ENCODE measurements around the gene SRRT.
"Not testable (repeated sequence)": the region's sequence is repeated elsewhere in the genome, so short reads cannot be mapped to it uniquely, and the experiment has no call there.

Gene SRRT

GRCh38 chr7:100895956-100896731, 21.2 kb downstream of the SRRT start:
- no peak for DNase-seq

- DNase-seq = peak; percentile 35
Observed at GRCh38 chr7:100896732-100897608, 22.1 kb downstream of the SRRT start.

- DNase-seq = no peak
Observed at GRCh38 chr7:100897772-100898454, 23.0 kb downstream of the SRRT start.

- DNase-seq = no peak
Observed at GRCh38 chr7:100899432-100899831, 24.5 kb downstream of the SRRT start.

- no peak for DNase-seq
Observed at GRCh38 chr7:100900978-100901377, 26.1 kb downstream of the SRRT start.

GRCh38 chr7:100901921-100902332, 27.0 kb downstream of the SRRT start:
- DNase-seq = no peak

- DNase-seq = no peak
Observed at GRCh38 chr7:100902638-100903037, 27.7 kb downstream of the SRRT start.

GRCh38 chr7:100908512-100908911, 33.6 kb downstream of the SRRT start:
- no peak for DNase-seq

GRCh38 chr7:100910443-100910842, 35.5 kb downstream of the SRRT start:
- DNase-seq = not testable (repeated sequence)

GRCh38 chr7:100911484-100911883, 36.6 kb downstream of the SRRT start:
- DNase-seq = no peak

- DNase-seq = no peak
Observed at GRCh38 chr7:100914208-100914878, 39.4 kb downstream of the SRRT start.

GRCh38 chr7:100914879-100915447, 40.1 kb downstream of the SRRT start:
- no peak for DNase-seq

- not testable (repeated sequence) for DNase-seq
Observed at GRCh38 chr7:100919335-100919734, 44.4 kb downstream of the SRRT start.

GRCh38 chr7:100919779-100920437, 45.0 kb downstream of the SRRT start:
- DNase-seq = not testable (repeated sequence)

GRCh38 chr7:100921039-100921438, 46.1 kb downstream of the SRRT start:
- no peak for DNase-seq

- not testable (repeated sequence) for DNase-seq
Observed at GRCh38 chr7:100923616-100924015, 48.7 kb downstream of the SRRT start.

GRCh38 chr7:100929808-100930174, 54.9 kb downstream of the SRRT start:
- no peak for DNase-seq

GRCh38 chr7:100933734-100934133, 58.8 kb downstream of the SRRT start:
- no peak for DNase-seq

- not testable (repeated sequence) for DNase-seq
Observed at GRCh38 chr7:100935381-100935780, 60.5 kb downstream of the SRRT start.

GRCh38 chr7:100936167-100936566, 61.3 kb downstream of the SRRT start:
- not testable (repeated sequence) for DNase-seq

Measured in activated effector memory CD4-positive, alpha-beta T cell treated with Interleukin-2 at 50 U/mL for 16 hours (primary cell).